D721Med (cell line): ENCODE measurements around the gene C10orf90.

ENCODE experiments used
- DNase-seq: peaks from one replicate; pipeline ENCODE4 v3.0.0; 2011; ENCODE audit warnings: low spot score; ENCODE audit not compliant: insufficient read length
- FAIRE-seq: peaks from 2 replicates; lab custom pipeline; 2011; peaks lifted over from hg19 to GRCh38; lab: Jason Lieb, UNC
- TF ChIP-seq, protein P1 (sequence below): IDR thresholded peaks from 2 replicates; pipeline ENCODE4 v1.5.1; 2012; ENCODE audit warnings: mild to moderate bottlenecking, control low read depth; ENCODE audit not compliant: insufficient read depth; ENCODE audit errors: missing control alignments

C10orf90 gene

DNA sequence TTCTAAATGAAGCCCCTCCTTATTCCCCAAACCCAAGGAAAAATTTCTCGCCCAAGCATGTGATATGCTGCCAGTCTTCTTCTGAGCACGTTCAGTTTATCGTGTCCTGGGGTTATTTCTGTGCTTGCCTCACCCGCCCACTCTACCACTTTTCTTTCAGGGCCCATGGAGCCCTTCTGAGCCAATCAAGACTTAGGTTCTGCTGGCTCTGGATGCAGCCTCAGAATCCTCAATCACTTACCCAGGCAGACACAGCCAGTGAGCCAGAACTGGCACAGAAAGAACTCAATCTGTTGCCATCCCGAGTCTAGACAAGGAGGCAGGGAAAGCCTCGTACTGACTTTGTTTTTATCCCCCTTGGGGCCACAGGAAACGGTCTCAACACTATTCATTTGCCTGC is 34.2 kb upstream of the C10orf90 start:
- no peak for DNase-seq
- TF ChIP-seq, protein P1, sequence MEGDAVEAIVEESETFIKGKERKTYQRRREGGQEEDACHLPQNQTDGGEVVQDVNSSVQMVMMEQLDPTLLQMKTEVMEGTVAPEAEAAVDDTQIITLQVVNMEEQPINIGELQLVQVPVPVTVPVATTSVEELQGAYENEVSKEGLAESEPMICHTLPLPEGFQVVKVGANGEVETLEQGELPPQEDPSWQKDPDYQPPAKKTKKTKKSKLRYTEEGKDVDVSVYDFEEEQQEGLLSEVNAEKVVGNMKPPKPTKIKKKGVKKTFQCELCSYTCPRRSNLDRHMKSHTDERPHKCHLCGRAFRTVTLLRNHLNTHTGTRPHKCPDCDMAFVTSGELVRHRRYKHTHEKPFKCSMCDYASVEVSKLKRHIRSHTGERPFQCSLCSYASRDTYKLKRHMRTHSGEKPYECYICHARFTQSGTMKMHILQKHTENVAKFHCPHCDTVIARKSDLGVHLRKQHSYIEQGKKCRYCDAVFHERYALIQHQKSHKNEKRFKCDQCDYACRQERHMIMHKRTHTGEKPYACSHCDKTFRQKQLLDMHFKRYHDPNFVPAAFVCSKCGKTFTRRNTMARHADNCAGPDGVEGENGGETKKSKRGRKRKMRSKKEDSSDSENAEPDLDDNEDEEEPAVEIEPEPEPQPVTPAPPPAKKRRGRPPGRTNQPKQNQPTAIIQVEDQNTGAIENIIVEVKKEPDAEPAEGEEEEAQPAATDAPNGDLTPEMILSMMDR = no peak
- no peak for FAIRE-seq

DNA sequence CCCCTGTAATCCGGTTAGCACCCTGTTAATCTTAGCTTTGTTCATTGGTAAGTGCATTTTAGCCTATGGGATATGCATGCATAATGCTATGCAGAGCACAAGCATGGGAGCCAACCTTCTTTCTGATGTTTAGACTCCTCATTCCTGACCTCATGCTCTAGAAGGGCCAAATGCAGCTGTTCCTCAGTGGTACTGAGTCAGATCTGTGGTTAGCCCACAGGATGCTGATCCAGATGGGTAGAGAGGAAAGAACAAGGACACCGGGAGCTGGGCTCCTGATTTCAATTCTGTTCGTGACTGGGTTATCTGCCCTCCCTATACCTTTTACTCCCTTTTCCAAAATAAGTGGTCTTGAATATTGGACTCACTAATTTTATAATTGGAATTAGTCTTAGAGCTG is 31.7 kb upstream of the C10orf90 start:
- TF ChIP-seq, protein P1 = no peak
- DNase-seq (no peak), FAIRE-seq (no peak)

DNA sequence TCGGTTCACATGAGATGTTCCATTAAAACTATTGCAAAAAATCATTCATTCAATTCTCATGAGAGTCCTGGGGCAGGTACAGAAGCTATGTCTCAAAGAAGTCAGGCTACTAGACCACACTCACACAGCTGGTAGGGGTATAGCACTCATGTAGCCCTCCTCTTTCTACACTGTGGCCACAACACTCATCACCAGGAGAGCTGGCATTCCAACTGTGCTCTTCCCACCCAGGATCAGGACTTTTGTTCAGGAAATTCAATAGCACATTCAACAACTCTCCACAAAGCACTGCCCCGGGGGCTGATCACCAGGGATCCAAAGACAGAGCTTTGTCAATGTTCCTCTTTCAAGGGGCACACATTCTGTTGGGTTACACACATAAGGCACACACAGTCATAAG is 31.0 kb upstream of the C10orf90 start:
- FAIRE-seq = no peak
- no peak for DNase-seq
- TF ChIP-seq, protein P1 = no peak

DNA sequence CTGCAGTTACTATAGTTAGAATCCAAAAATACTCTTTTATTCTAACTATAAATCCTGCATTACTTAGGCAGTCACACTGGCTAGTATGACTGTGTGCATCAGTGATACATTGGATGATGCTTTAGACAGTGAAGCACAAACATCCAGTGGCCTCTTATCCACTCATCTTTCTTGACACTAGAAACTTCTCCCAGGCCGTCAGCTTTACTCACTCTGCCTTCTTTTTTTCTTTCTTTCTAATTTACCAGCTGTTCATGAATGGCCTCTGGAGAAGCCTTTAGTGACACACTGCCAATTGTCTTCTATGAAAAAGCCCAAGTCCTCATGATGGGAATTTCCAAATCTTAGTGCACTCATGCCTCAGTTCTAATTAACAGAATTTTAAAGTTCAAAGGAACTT is 26.2 kb upstream of the C10orf90 start:
- no peak for FAIRE-seq
- no peak for DNase-seq
- TF ChIP-seq, protein P1 = no peak

DNA sequence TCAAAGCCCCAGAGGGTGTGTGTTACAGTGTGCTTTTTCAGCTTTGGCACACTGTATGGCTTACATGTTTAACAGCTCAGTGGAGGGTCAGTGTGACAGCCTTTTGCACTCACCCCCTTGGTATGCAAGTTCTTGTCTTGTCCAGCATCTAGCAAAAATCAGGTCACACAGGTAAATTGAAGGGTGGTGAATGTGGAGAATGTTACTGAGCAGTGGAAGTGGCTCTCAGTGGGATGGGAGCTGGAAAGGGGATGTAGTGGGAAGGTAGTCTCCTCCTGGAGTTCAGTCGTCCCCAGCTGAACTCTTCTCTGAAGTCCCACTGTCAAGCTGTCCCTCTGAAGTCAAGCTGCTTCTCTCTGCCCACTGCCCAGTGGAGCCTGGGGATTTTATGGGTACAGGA is 21.0 kb upstream of the C10orf90 start:
- TF ChIP-seq, protein P1 = no peak
- FAIRE-seq = no peak
- DNase-seq = no peak

DNA sequence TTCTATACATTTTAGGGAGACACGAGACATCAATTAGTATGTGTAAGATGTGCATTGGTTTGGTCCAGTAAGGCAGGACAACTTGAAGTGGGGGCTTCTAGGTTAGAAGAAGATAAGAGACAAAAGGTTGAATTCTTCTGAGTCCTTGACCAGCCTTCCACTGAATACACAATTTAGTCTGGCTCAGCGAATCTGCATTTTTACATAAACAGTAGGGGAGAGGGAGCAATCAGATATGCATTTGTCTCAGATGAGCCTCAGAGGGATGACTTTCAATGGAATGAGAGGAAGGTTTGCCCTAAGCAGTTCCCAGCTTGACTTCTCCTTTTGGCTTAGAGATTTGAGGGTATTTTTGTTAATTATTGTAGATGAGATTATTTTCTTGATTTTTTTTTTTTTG is 20.0 kb upstream of the C10orf90 start:
- TF ChIP-seq, protein P1 = no peak
- FAIRE-seq = no peak

DNA sequence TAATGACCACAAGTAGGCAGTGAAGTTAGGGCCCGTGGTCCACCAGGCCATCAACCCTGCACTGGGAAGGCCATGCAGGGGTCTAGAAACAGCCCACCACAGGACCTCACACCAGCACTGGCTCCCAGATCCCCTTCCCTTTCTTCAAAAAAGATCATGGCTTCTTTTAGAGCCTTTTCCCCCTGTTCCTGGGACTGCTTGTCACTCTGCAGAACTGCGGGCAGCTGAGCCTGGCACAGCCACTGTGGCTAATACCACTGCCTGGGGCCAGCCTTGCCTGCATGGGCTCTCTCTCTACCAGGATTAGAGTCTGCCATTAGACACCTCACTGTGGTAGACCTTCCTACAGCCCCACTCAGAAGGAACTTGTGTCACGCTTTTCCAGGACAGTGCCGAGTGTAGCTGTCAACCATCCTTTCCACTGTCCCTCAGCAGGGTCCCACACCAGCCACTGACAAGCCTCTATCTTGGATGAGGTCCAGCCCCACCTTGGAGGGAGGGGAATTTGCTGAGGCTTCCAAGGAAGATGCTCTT is 19.0 kb upstream of the C10orf90 start:
- DNase-seq (no peak), FAIRE-seq (no peak)
- TF ChIP-seq, protein P1 = no peak

More for the DNA sequence above, 20.0 kb upstream of the C10orf90 start:
- DNase-seq = no peak
